Heart right ventricle (tissue), 16 donors: ENCODE results near the gene TRABD2B. TPM values are rescaled to one million over a fixed set of nuclear protein-coding genes. Genes with fewer than 3 reads are reported as not detected.

ENCODE experiments used
- ATAC-seq, 8 donors: fragments of 200-7000 bp; cut with Tn5 transposase; one replicate each; pipeline ENCODE4 v1.9.1; 2020; ENCODE audit warnings: mild to moderate bottlenecking in 8 of 8, moderate library complexity in 8 of 8, moderate number of reproducible peaks in 1 of 8
- DNase-seq, 2 donors: peaks; one replicate each; pipeline ENCODE4 v3.0.0-alpha.2; 2020
- H3K27ac ChIP-seq, 10 donors: fragments of 200-600 bp; sonication (generic) in 2 of 10; one replicate each; pipeline versions ENCODE4 v1.5.0 to v1.8.0; 2020 to 2022; ENCODE audit warnings: mild to moderate bottlenecking in 3 of 10
- H3K27me3 ChIP-seq, 7 donors: fragments of 200-600 bp; one replicate each; pipeline ENCODE4 v1.8.0; 2021 to 2022; ENCODE audit warnings: mild to moderate bottlenecking in 2 of 7
- H3K36me3 ChIP-seq, 9 donors: fragments of 200-600 bp; sonication (generic) in 1 of 9; one replicate each; pipeline versions ENCODE4 v1.5.0 to v1.8.0; 2020 to 2022; ENCODE audit warnings: mild to moderate bottlenecking in 2 of 9
- H3K4me1 ChIP-seq, 9 donors: fragments of 200-600 bp; sonication (generic) in 1 of 9; one replicate each; pipeline versions ENCODE4 v1.5.0 to v1.8.0; 2020 to 2022; ENCODE audit warnings: mild to moderate bottlenecking in 4 of 9
- H3K4me3 ChIP-seq, 10 donors: fragments of 200-600 bp; sonication (generic) in 2 of 10; one replicate each; pipeline versions ENCODE4 v1.5.0 to v1.8.0; 2020 to 2022; ENCODE audit warnings: mild to moderate bottlenecking in 7 of 10, moderate library complexity in 2 of 10
- H3K9me3 ChIP-seq, 11 donors: fragments of 200-600 bp in 10 of 11; sonication (generic) in 2 of 11; one replicate each; pipeline versions ENCODE4 v1.5.0 to v1.8.0; 2013 to 2022; ENCODE audit warnings: mild to moderate bottlenecking in 2 of 11, control low read depth in 1 of 11, moderate library complexity in 1 of 11
- WGBS, 2 donors: extraction: QIAGEN DNeasy Blood & Tissue Kit; methylation state at CpG; one replicate each; pipeline ENCODE4 v1.1.7; 2013; ENCODE audit warnings: inconsistent platforms in 1 of 2; 5-methylcytosine and 5-hydroxymethylcytosine counted together
- intact Hi-C, 10 donors: fragments of 100-400 bp; cut with DNase I; formaldehyde crosslinking; loops; one replicate each; pipeline versions ENCODE4 v1.11.1 to v1.14.2; 2022
- polyA plus RNA-seq, 2 donors: library from polyadenylated mRNA; stranded (reverse); fragments of 200-250 nt; gene quantifications; one replicate each; pipeline ENCODE4 v1.2.3, GENCODE V29; 2013
- total RNA-seq, 10 donors: library from RNA; stranded (reverse); fragmentation: NEBNext Ultra II Directional in 3 of 10; extraction: Animal tissue kit (Norgen Biotek cat#: 25700) in 3 of 10; gene quantifications; one replicate each; pipeline versions ENCODE4 v1.2.1 to v1.2.4, GENCODE V29; 2021 to 2023
- TF ChIP-seq, protein P1 (sequence below), 9 donors: fragments of 200-600 bp; sonication (generic) in 2 of 9; IDR thresholded peaks; one replicate each; pipeline versions ENCODE4 v1.5.0 to v1.8.0; 2021 to 2022; ENCODE audit warnings: antibody characterized with exemption in 9 of 9, mild to moderate bottlenecking in 5 of 9, moderate library complexity in 1 of 9
- donor health status: Arrhythmogenic right ventricular cardiomyopathy.
- donor health status: ischemic (EF 13 %, LVEDD 7.1; RV severe dilation, severe dysfunction).
- donor health status: healthy with polysubstance abuse.
- donor health status: DM: no; HTN: yes; CAD: no.
- donor health status: DM: no; HTN: no; CAD: no.
- donor health status: ischemic (EF 25% LVEDD 6.9; RV normal size, moderate dysfunction).
- donor health status: ischemic (EF 25% LVEDD 5.7; RV mildly dilated, moderate dysfunction).
- donor health status: healthy.
- donor health status: DM: yes; HTN: yes; CAD: no.
- donor health status: Ischemic cardiomyopathy.
- donor health status: ischemic (EF 35%, LVEDD 5.7; RV mildly dilated, moderate dysfunction).
- donor health status: nonischemic (EF 11% LVEDD 7.7; RV severe dilation, severe dysfunction).
- donor health status: DM: yes; HTN: yes; CAD: no.
- donor health status: PGD.
- donor health status: ischemic (EF 29% LVEDD 5.4; RV normal size, mild dysfunction).
- donor health status: nonischemic (EF 23%, LVEDD 6.1; RV moderate dilation, normal function).

Gene TRABD2B
- total and polyA plus RNA-seq, 12 donors: 0.21 to 1.1 (median 0.53) TPM

DNA sequence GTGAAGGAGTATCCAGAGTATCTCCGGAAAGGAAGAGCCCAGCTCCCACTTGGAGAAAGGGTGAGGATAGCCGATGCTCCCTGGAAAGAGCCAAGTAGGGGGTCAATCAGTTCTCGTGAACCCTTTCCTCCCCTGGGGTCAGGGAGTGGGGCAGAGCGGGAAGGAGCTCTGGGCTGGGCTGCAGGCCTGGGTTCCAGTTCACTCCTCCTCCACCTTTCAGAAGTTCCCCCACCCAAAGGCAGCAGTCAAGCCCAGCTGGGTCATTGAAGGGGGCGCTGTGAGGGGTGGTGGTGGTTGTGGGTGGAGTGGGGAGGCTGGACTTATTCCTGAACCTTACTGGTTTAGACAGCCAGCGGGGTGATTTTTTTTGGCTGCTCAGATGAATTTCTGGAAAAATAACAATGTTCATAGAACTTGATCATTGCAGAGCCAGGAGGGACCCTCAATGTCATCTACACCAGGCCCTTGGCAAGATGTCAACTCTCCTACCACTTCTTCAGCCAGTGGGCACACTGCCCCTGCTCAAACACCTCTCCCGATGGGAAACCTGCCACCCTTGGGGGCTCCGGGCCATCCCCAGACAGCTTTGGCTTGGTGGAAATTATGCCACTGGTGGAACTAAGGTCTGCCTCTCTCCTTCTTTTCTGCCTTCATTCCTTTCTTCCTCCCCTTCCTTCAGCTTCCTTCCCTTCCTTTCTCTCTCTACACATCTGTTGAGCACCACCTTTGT lies 235.8 kb downstream of the TRABD2B start:
- Histone ChIP-seq H3K9me3 (no peaks in the 10 kb centered on the region), H3K4me1 (peaks cover 3 to 24% (median 9%) of the 10 kb centered on the region in 9 donors), H3K27ac (no peak overlapping the region), H3K36me3 (no peaks in the 10 kb centered on the region), H3K4me3 (no peak overlapping the region), H3K27me3 (peaks cover 0 to 6% (median 0%) of the 10 kb centered on the region in 7 donors)
- ATAC-seq: no peak
- DNase-seq: no peak
- WGBS, 2 donors: 79 to 83% methylated on average over 8 of the region's 8 CpGs
- intact Hi-C loops: no loop called here
- TF ChIP-seq, protein P1, sequence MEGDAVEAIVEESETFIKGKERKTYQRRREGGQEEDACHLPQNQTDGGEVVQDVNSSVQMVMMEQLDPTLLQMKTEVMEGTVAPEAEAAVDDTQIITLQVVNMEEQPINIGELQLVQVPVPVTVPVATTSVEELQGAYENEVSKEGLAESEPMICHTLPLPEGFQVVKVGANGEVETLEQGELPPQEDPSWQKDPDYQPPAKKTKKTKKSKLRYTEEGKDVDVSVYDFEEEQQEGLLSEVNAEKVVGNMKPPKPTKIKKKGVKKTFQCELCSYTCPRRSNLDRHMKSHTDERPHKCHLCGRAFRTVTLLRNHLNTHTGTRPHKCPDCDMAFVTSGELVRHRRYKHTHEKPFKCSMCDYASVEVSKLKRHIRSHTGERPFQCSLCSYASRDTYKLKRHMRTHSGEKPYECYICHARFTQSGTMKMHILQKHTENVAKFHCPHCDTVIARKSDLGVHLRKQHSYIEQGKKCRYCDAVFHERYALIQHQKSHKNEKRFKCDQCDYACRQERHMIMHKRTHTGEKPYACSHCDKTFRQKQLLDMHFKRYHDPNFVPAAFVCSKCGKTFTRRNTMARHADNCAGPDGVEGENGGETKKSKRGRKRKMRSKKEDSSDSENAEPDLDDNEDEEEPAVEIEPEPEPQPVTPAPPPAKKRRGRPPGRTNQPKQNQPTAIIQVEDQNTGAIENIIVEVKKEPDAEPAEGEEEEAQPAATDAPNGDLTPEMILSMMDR (IDR thresholded peaks at IDR 0.05): no peak

DNA sequence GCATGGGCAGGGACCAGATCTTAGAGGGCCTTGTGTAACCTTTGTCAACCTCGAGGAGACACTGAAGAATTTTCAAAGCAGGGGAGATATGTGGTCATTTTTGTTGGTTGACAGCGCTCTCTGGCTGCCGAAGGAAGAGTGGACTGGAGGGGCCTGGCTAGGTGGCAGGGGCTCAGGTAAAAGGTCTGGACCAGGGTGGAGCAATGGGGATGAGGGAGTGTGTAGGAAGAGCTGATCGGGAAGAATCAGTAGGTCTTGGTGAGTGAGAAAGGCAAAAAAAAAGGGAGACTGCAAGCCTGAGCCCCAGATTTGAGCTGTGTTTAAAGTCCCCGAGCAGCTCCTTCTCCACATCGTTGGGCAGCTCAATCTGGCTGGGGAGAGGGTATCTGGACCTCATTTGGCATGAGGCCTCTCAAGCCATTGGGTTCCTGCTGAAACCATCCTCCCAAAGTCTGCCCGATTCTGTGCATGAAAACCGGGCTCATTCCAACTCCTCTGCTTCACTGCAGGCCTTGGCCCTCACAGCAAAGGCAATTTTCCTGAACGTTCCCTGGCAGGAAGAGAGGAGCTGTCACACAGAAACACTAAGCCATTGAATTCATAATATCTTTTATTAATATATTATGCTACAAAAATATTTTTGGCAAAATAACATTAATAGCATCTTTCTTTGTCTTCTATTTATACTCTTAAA lies 237.1 kb downstream of the TRABD2B start:
- WGBS, 2 donors: 89 to 90% methylated on average over 9 of the region's 9 CpGs
- DNase-seq: no peak
- Histone ChIP-seq H3K4me1 (peaks cover 0 to 18% (median 8%) of the 10 kb centered on the region in 9 donors), H3K36me3 (no peaks in the 10 kb centered on the region), H3K4me3 (no peak overlapping the region), H3K9me3 (no peaks in the 10 kb centered on the region), H3K27me3 (peaks cover 0 to 8% (median 0%) of the 10 kb centered on the region in 7 donors), H3K27ac (no peak overlapping the region)
- ATAC-seq: no peak
- intact Hi-C loops: no loop called here
- TF ChIP-seq, protein P1 (IDR thresholded peaks at IDR 0.05): no peak

DNA sequence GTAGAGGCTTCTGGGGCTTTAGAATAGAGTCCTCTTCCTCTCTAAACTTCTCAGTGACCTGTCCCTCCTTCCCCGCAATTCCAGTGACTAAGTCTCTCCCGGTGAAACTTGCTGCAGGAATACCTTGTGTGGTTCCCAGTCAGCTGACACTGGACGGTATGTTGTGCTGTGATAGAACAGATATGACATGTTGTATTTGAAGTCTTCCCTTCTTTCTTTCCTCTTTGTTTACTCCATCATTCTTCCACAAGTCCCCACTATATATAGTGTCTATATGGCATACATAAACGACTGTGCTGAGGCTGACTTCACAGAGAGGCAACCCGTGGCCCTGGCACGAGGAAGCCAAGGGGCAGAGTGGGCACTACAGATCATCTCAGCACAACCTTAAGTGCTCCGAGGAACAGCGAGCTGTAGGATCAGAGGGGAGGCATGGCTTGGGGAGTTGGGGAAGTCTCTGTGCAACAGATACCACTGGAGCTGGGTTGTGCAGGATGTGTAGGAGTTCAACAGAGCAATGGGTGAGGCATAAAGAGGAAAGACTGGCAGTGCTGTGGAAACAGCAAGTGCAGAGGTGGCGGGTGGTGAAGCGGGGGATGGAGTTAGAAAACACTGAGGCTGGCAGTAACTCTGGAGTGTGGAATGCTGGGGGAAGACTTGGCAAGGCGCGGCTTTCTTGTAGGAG lies 237.8 kb downstream of the TRABD2B start:
- Histone ChIP-seq H3K27me3 (peaks cover 0 to 8% (median 0%) of the 10 kb centered on the region in 7 donors), H3K9me3 (no peaks in the 10 kb centered on the region), H3K27ac (no peak overlapping the region), H3K4me3 (no peak overlapping the region), H3K36me3 (no peaks in the 10 kb centered on the region), H3K4me1 (peaks cover 0 to 11% (median 7%) of the 10 kb centered on the region in 9 donors)
- no peak for ATAC-seq
- no peak for DNase-seq
- TF ChIP-seq, protein P1 (IDR thresholded peaks at IDR 0.05): no peak
- WGBS, 2 donors: 94% methylated on average over 12 of the region's 12 CpGs
- intact Hi-C loops: no loop called here
